Psoas muscle (tissue), 8 donors: ENCODE measurements around the gene MBNL1. TPM values are rescaled to one million over a fixed set of nuclear protein-coding genes. Genes with fewer than 3 reads are reported as not detected.

Experiments
- ATAC-seq, 4 donors: fragments of 200-7000 bp; cut with Tn5 transposase; one replicate each; pipeline ENCODE4 v1.9.1; 2020; ENCODE audit warnings: moderate library complexity in 3 of 4, mild to moderate bottlenecking in 2 of 4
- DNase-seq, 2 donors: peaks; one replicate each; pipeline ENCODE4 v3.0.0-alpha.2; 2020
- H3K27ac ChIP-seq: fragments of 200-600 bp; one replicate; pipeline ENCODE4 v1.8.0; 2022
- H3K27me3 ChIP-seq, 3 donors: fragments of 200-600 bp in 1 of 3; one replicate each; pipeline versions ENCODE4 v1.6.1 to v1.8.0; 2013 to 2022; ENCODE audit warnings: low read length in 2 of 3, mild to moderate bottlenecking in 2 of 3, moderate library complexity in 1 of 3; ENCODE audit not compliant: insufficient read depth in 3 of 3
- H3K36me3 ChIP-seq, 2 donors: fragments of 200-600 bp in 1 of 2; one replicate each; pipeline versions ENCODE4 v1.6.1 to v1.8.0; 2013 to 2022; ENCODE audit warnings: low read depth in 1 of 2, mild to moderate bottlenecking in 1 of 2, moderate library complexity in 1 of 2; ENCODE audit not compliant: insufficient read depth in 1 of 2
- H3K4me1 ChIP-seq: fragments of 200-600 bp; one replicate; pipeline ENCODE4 v1.8.0; 2022
- H3K4me3 ChIP-seq: fragments of 200-600 bp; one replicate; pipeline ENCODE4 v1.8.0; 2022; ENCODE audit warnings: mild to moderate bottlenecking
- H3K9me3 ChIP-seq: fragments of 200-600 bp; one replicate; pipeline ENCODE4 v1.8.0; 2022
- WGBS, 3 donors: extraction: QIAGEN DNeasy Blood & Tissue Kit; methylation state at CpG; one replicate each; pipeline versions ENCODE4 v1.1.6 to v1.1.7; 2013; 5-methylcytosine and 5-hydroxymethylcytosine counted together
- intact Hi-C, 2 donors: fragments of 100-400 bp; cut with DNase I; formaldehyde crosslinking; loops; one replicate each; pipeline versions ENCODE4 v1.11.0 to v1.14.2; 2022
- polyA plus RNA-seq, 3 donors: library from polyadenylated mRNA; stranded (reverse); fragments of 200-250 nt; gene quantifications; one replicate each; pipeline ENCODE4 v1.2.3, GENCODE V29; 2013
- total RNA-seq, 4 donors: library from RNA; stranded (reverse); fragmentation: NEBNext Ultra II Directional in 2 of 4; extraction: Animal tissue kit (Norgen Biotek cat#: 25700) in 2 of 4; gene quantifications; one replicate each; pipeline versions ENCODE4 v1.2.1 to v1.2.4, GENCODE V29; 2021 to 2023
- TF ChIP-seq, protein P1 (sequence below): fragments of 200-600 bp; IDR thresholded peaks from one replicate; pipeline ENCODE4 v1.8.0; 2022; ENCODE audit warnings: antibody characterized with exemption
- donor health status: healthy with polysubstance abuse.
- donor health status: DM: no; HTN: no; CAD: no; lungs with moderate emphysema.
- donor health status: Bipolar disorder and iron deficiency.
- donor health status: healthy.
- donor health status: DM: yes; HTN: yes; CAD: no.
- donor health status: DM: no; HTN: no; CAD: no.
- donor health status: DM: no; HTN: no; CAD: no.
- donor health status: DM: yes; HTN: yes; CAD: no.

MBNL1 gene
- total and polyA plus RNA-seq, 7 donors = 27.4 to 281 (median 179) TPM

DNA sequence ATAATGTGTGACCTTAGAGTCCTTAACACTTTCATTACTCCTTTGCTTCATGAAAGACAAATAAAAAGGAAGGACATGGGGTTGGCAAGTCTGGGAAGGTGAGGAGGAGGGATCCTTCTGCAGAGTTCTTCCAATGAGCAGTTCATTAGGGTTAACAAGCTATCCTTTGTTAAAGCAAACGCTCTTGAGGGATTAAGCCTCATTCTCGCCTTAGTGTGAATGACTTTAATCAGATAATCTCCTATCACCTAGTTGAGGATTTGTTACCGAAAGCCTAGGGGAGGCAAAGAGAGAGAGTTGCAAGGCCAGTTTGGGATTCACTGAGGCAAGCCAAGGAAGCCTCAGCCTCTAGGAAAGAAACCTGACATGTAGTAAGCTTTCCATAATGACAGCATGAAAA, 7.4 kb upstream of the MBNL1 start:
- intact Hi-C loops = loop anchor here (5.0 to 10.0 kb wide), 2 partner anchors 64 to 187 kb away; no protein-coding TSS in a partner anchor
- H3K36me3 ChIP-seq = no peaks in the 10 kb centered on the region
- 79 to 92% (median 86%) methylated on average over 3 of the region's 3 CpGs for WGBS, 3 donors
- no peaks in the 10 kb centered on the region for H3K9me3 ChIP-seq
- no peak for ATAC-seq
- DNase-seq = no peak
- H3K4me1 ChIP-seq = peaks cover 32% of the 10 kb centered on the region
- H3K27ac ChIP-seq = peak overlapping the region; percentile 47
- H3K4me3 ChIP-seq = no peak overlapping the region
- no peaks in the 10 kb centered on the region for H3K27me3 ChIP-seq
- TF ChIP-seq, protein P1, sequence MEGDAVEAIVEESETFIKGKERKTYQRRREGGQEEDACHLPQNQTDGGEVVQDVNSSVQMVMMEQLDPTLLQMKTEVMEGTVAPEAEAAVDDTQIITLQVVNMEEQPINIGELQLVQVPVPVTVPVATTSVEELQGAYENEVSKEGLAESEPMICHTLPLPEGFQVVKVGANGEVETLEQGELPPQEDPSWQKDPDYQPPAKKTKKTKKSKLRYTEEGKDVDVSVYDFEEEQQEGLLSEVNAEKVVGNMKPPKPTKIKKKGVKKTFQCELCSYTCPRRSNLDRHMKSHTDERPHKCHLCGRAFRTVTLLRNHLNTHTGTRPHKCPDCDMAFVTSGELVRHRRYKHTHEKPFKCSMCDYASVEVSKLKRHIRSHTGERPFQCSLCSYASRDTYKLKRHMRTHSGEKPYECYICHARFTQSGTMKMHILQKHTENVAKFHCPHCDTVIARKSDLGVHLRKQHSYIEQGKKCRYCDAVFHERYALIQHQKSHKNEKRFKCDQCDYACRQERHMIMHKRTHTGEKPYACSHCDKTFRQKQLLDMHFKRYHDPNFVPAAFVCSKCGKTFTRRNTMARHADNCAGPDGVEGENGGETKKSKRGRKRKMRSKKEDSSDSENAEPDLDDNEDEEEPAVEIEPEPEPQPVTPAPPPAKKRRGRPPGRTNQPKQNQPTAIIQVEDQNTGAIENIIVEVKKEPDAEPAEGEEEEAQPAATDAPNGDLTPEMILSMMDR = no peak

DNA sequence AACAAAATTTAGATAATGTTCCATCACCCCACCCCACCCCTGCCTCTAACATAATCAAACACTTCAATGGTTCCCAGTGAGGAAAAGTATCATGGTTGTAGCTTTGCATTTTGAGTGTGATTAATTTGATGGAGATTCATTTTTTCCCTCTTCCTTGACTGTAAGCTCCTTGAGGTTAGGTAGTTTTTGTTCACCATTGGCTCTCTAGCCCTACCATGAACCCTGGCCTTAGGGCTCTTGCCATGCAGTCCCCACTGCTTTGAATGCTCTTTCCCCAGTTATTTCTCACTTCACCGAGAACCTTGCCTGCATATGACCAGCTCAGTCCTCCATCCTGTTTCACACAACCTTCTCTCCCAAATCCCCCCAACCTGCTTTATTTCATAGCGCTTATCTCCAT, 5.0 kb upstream of the MBNL1 start:
- DNase-seq = no peak
- 77 to 100% (median 99%) methylated on average over 2 of the region's 2 CpGs for WGBS, 3 donors
- H3K9me3 ChIP-seq = no peaks in the 10 kb centered on the region
- H3K27ac ChIP-seq = peak overlapping the region; percentile 51
- peaks cover 33% of the 10 kb centered on the region for H3K4me1 ChIP-seq
- H3K4me3 ChIP-seq = no peak overlapping the region
- H3K36me3 ChIP-seq = no peaks in the 10 kb centered on the region
- ATAC-seq = no peak
- intact Hi-C loops = loop anchor here (5.0 to 10.0 kb wide), 2 partner anchors 66 to 189 kb away; no protein-coding TSS in a partner anchor
- TF ChIP-seq, protein P1 = no peak
- H3K27me3 ChIP-seq = no peaks in the 10 kb centered on the region

DNA sequence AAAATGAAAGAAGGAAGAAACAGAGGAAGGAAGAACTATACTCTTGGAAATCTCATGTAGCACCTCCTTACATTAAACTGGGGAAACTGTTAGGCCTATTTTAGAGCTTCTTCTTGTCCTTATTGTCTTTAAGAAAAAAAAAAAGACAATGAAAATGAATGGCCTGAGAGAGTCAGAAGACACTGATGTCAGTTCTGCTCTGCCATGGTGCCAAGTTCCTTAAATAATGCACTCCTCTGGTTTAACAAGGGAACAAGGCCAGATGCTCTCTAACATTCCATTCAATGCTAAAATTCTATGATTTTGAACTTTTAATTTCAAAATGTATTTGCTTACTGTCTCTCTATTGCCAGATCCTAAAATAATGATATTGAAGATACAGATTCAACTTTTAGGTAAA, 4.4 kb upstream of the MBNL1 start:
- intact Hi-C loops = loop anchor here (5.0 to 10.0 kb wide), 2 partner anchors 67 to 190 kb away; no protein-coding TSS in a partner anchor
- no peaks in the 10 kb centered on the region for H3K36me3 ChIP-seq
- H3K27me3 ChIP-seq = no peaks in the 10 kb centered on the region
- peaks cover 27% of the 10 kb centered on the region for H3K4me1 ChIP-seq
- no peaks in the 10 kb centered on the region for H3K9me3 ChIP-seq
- no peak for DNase-seq
- TF ChIP-seq, protein P1 = no peak
- peak overlapping the region; percentile 51 for H3K27ac ChIP-seq
- ATAC-seq = no peak
- H3K4me3 ChIP-seq = no peak overlapping the region

DNA sequence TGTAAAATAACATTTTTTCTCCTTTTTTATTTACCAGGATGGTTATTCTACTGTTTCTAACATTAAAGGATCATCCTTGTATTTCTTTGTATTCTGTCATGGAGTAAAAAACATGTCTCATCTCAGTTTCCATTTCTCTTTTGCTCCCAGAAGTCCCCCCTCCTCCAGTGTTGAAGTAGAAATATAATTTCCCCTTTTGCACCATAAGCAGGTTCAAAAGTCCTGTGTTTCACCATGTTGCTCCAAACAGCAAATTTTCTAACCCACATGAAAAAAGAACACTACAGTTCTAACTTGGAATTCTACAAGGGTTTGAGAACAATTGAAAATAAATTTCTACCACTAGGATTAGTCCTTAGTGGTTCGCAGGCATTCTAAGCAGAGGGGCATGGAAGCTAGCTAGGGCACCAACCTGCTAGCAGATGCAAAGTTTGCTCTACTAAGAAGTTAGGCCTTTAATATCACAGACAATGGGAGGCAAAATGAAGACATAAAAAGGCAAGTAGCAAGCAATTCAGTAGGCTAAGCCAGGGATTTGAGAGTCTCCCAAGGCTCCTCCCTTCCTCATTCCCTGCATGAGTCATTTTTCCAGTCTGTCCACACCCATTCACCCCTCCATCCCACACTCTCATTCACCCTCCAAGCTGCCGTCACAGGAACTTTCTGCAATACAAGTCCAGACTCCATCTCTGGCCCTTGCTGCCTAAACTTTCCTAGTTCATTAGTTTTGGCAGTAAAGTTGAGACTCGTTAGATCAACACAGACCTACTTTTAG, 2.3 kb upstream of the MBNL1 start:
- peaks cover 25% of the 10 kb centered on the region for H3K4me1 ChIP-seq
- peak; percentile 52 to 73 (median 62) for ATAC-seq
- H3K4me3 ChIP-seq = peak overlapping the region; percentile 91
- peak overlapping the region; percentile 99 for H3K27ac ChIP-seq
- H3K36me3 ChIP-seq = no peaks in the 10 kb centered on the region
- intact Hi-C loops = loop anchor here in 1 of 2 donors (5.0 to 10.0 kb wide), 3 partner anchors 36 to 192 kb away; no protein-coding TSS in a partner anchor
- TF ChIP-seq, protein P1 = peak; percentile 11
- no peaks in the 10 kb centered on the region for H3K27me3 ChIP-seq
- peak; percentile 61 to 76 for DNase-seq
- WGBS, 3 donors = 23 to 33% (median 28%) methylated on average over 3 of the region's 3 CpGs
- no peaks in the 10 kb centered on the region for H3K9me3 ChIP-seq
